Astrocyte of the spinal cord (primary cell): ENCODE results near the gene INPP5F.
"Not testable (repeated sequence)": the region's sequence is repeated elsewhere in the genome, so short reads cannot be mapped to it uniquely, and the experiment has no call there.

ENCODE experiments used
- DNase-seq: peaks from one replicate; pipeline ENCODE4 v3.0.0; 2011; ENCODE audit warnings: low read depth, low spot score
- H3K4me3 ChIP-seq: 2 replicates; pipeline ENCODE4 v1.5.1; 2011; ENCODE audit warnings: low read depth, mild to moderate bottlenecking, low read length, moderate library complexity
- in situ Hi-C: cut with HindIII; loops from 2 replicates; pipeline ENCODE4 v1.10.0; 2017; ENCODE audit warnings: low sequenced_read_pairs
- TF ChIP-seq, protein P1 (sequence below): IDR thresholded peaks from 2 replicates; pipeline ENCODE4 v1.5.1; 2012; ENCODE audit warnings: low read depth, mild to moderate bottlenecking, low read length, inconsistent platforms

Gene INPP5F

GRCh38 chr10:119706521-119707278 is 19.1 kb upstream of the INPP5F start:
- no peak overlapping the region for H3K4me3 ChIP-seq
- TF ChIP-seq, protein P1, sequence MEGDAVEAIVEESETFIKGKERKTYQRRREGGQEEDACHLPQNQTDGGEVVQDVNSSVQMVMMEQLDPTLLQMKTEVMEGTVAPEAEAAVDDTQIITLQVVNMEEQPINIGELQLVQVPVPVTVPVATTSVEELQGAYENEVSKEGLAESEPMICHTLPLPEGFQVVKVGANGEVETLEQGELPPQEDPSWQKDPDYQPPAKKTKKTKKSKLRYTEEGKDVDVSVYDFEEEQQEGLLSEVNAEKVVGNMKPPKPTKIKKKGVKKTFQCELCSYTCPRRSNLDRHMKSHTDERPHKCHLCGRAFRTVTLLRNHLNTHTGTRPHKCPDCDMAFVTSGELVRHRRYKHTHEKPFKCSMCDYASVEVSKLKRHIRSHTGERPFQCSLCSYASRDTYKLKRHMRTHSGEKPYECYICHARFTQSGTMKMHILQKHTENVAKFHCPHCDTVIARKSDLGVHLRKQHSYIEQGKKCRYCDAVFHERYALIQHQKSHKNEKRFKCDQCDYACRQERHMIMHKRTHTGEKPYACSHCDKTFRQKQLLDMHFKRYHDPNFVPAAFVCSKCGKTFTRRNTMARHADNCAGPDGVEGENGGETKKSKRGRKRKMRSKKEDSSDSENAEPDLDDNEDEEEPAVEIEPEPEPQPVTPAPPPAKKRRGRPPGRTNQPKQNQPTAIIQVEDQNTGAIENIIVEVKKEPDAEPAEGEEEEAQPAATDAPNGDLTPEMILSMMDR: no peak
- DNase-seq: no peak
- in situ Hi-C loops: no loop called here

DNA sequence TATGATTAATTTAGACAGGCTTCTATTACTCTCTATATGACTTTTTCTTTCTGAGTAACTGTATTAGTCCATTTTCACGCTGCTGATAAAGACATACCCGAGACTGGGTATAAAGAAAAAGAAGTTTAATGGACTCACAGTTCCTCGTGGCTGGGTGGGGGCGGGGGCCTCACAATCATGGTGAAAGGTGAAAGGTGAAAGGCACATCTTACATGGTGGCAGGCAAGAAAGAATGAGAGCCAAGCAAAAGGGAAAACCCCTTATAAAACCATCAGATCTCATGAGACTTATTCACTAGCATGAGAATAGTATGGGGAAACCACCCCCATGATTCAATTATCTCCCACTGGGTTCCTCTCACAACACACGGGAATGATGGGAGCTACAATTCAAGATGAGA is 18.5 kb upstream of the INPP5F start:
- H3K4me3 ChIP-seq, in situ Hi-C loops, DNase-seq: not testable (repeated sequence)

GRCh38 chr10:119710935-119711334 is 14.9 kb upstream of the INPP5F start:
- H3K4me3 ChIP-seq, in situ Hi-C loops, DNase-seq: not testable (repeated sequence)

DNA sequence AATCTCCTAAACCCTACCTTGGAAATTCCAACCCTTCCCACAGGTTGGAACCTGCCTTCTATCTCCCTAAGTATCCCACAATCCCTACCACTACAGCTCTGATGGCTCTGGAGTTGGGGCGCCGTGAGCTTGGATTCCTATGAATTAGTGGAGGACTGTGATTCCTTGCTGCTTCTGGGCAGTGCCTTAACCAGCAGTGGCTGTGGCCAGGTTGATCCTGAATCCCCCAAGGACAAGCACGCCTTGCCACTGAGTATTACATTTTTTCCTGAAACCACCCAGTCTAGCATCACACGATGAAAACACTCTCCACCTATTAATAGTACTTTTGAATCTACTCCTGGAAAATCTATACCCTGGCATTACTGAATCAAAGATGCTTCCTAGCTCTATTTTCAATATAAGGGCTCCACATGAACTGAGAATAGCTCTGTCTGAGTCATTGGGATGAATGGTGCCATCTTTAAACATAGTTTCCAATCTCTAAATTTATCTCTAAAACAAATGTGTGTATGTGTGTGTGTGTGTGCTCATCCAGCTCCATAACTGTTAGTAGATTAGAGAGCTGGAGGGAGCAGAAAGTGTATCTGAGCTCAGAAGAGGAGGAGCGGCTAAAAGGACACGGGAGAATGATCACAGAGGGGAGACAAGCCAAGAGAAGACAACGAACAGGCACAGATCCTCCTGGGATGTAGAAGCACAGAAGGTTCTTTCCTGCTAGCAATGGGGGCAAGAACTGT is 11.9 kb upstream of the INPP5F start:
- no peak overlapping the region for H3K4me3 ChIP-seq
- TF ChIP-seq, protein P1: no peak
- in situ Hi-C loops: no loop called here
- DNase-seq: no peak

DNA sequence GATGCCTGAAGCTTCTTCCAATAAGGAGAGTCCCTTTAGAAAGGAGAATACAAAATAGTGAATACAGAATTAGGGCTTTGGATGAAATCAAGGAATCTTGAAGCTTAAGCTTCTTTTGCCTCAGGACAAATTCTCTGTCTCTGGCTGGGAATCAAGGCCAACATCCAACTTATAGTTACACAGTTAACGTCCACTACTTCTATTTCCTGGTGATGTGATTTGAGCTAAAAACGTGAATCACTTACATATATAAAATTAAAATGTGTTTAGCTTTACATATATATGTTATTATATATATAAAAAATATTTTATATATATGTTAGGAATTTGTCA is 11.4 kb upstream of the INPP5F start:
- H3K4me3 ChIP-seq: no peak overlapping the region
- TF ChIP-seq, protein P1: no peak
- DNase-seq: no peak
- in situ Hi-C loops: no loop called here

GRCh38 chr10:119715628-119716505 is 10.0 kb upstream of the INPP5F start:
- no peak for DNase-seq
- H3K4me3 ChIP-seq: no peak overlapping the region
- TF ChIP-seq, protein P1: no peak
- in situ Hi-C loops: no loop called here

- H3K4me3 ChIP-seq: no peak overlapping the region
- TF ChIP-seq, protein P1: no peak
- no peak for DNase-seq
- in situ Hi-C loops: no loop called here
These were observed 2.7 kb upstream of the INPP5F start for GRCh38 chr10:119723161-119723560.
